UCSD-AML1 (cell line): ENCODE results near the gene GCNT1.
"Not testable (repeated sequence)": the region's sequence is repeated elsewhere in the genome, so short reads cannot be mapped to it uniquely, and the experiment has no call there.

Experiments
- DNase-seq: peaks from one replicate; lab custom pipeline; 2025; ENCODE audit not compliant: unreplicated experiment; lab: John Stamatoyannopoulos, UW

The GCNT1 gene

GRCh38 chr9:76479337-76479736 is 20.4 kb downstream of the GCNT1 start:
- not testable (repeated sequence) for DNase-seq

GRCh38 chr9:76486151-76486550 is 27.2 kb downstream of the GCNT1 start:
- DNase-seq = no peak

GRCh38 chr9:76490249-76490990 is 31.4 kb downstream of the GCNT1 start:
- no peak for DNase-seq

GRCh38 chr9:76491056-76491455 is 32.1 kb downstream of the GCNT1 start:
- DNase-seq = not testable (repeated sequence)

GRCh38 chr9:76493496-76493895 is 34.5 kb downstream of the GCNT1 start:
- DNase-seq = not testable (repeated sequence)

- DNase-seq = no peak
Measured at GRCh38 chr9:76500061-76500460, 41.1 kb downstream of the GCNT1 start.

GRCh38 chr9:76502746-76503145 is 43.8 kb downstream of the GCNT1 start:
- no peak for DNase-seq

GRCh38 chr9:76510041-76510440 is 51.1 kb downstream of the GCNT1 start:
- DNase-seq = no peak

- no peak for DNase-seq
Measured at GRCh38 chr9:76510446-76510845, 51.5 kb downstream of the GCNT1 start.

GRCh38 chr9:76512826-76513225 is 53.8 kb downstream of the GCNT1 start:
- DNase-seq = no peak

GRCh38 chr9:76516350-76516749 is 57.4 kb downstream of the GCNT1 start:
- DNase-seq = no peak

- no peak for DNase-seq
Measured at GRCh38 chr9:76516871-76517270, 57.9 kb downstream of the GCNT1 start.

GRCh38 chr9:76519075-76519835 is 60.3 kb downstream of the GCNT1 start:
- DNase-seq = no peak

GRCh38 chr9:76521244-76521681 is 62.3 kb downstream of the GCNT1 start:
- no peak for DNase-seq

GRCh38 chr9:76521906-76522305 is 62.9 kb downstream of the GCNT1 start:
- no peak for DNase-seq

- not testable (repeated sequence) for DNase-seq
Measured at GRCh38 chr9:76523617-76524200, 64.7 kb downstream of the GCNT1 start.

- no peak for DNase-seq
Measured at GRCh38 chr9:76525196-76525595, 66.2 kb downstream of the GCNT1 start.

- no peak for DNase-seq
Measured at GRCh38 chr9:76526026-76526425, 67.0 kb downstream of the GCNT1 start.

- DNase-seq = no peak
Measured at GRCh38 chr9:76528056-76528455, 69.1 kb downstream of the GCNT1 start.

- DNase-seq = no peak
Measured at GRCh38 chr9:76528642-76529190, 69.7 kb downstream of the GCNT1 start.

- DNase-seq = no peak
Measured at GRCh38 chr9:76529653-76530052, 70.7 kb downstream of the GCNT1 start.
